GM19324 (cell line): Measurements from ENCODE around the gene TXN.
"Not testable (repeated sequence)": the region's sequence is repeated elsewhere in the genome, so short reads cannot be mapped to it uniquely, and the experiment has no call there.

ENCODE experiments used
- ATAC-seq: cut with Tn5 transposase; IDR thresholded peaks from one replicate; pipeline ENCODE4 v1.9.1; 2021; ENCODE audit warnings: mild to moderate bottlenecking, moderate library complexity; ENCODE audit not compliant: unreplicated experiment, low FRiP score

TXN gene

DNA sequence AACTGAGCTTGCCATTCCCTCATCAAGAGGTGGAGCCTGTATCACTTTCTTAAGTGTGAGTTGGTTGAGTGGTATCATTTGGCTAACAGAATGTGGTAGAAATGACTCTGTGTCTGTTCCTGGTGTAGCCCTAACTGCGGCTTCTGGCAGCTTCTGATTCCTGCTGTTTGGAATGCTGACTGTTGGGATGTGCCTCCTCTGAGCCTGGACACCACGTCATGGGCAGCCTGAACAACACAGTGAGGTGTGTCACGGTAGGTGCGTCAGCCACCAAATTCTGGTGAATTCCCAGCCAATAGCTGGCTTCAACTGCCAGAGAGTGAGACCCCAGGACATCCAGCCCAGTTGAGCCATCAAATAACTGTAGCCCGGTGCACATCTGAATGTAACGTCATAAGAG is 42.2 kb downstream of the TXN start:
- ATAC-seq: no peak

DNA sequence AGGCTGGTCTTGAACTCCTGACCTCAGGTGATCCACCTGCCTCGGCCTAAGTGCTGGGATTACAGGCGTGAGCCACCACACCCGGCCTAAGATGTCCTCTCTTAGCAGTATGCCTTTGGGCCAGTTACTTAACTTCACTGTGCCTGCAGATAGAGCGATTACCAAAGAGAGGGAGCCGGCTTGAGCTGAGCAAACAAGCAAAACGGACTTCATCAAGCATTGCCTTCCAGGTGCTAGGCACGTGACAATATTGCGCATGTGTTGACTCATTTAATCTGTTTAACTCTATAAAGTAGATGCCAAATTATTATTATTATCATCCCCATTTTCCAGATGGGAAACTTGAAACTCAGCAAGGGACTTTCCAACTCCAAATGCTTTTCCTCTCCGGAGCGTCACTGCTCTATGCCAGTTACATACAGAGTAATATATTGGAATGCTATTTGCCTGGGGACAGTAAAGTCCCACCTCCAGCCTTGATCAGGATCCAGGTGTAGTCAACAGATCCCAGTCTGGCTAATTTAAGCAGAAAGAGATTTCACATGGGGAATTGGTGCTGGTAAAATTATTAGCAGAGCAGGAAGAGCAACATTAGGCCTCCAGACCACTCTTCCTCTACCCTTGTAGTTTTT is 42.8 kb downstream of the TXN start:
- no peak for ATAC-seq

DNA sequence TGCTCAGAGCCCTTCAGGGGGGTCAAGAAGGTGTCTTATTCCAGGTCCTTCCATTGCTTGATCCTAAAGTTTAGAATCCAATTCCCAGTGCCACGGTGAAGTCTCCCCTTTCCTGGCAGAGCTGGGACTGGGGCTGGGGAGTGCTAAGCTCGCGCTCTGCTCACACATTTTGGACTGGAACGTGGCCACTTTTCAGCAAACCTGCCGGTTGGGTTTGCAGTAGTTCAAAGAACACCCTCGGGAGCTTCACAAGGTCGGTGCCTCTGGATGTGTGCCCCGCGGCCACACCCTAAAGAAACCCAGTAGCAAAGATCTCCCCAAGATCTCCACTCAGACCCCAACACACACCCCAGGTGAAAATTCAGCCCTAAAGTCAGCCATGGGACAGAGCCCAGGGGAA is 48.3 kb downstream of the TXN start, which contains the start of gene C9orf152:
TSS of gene C9orf152 (minus strand) at position 129 of the 400 bp plus-strand sequence. CDS start 580 bp downstream, outside the sequence.
- ATAC-seq: no peak

DNA sequence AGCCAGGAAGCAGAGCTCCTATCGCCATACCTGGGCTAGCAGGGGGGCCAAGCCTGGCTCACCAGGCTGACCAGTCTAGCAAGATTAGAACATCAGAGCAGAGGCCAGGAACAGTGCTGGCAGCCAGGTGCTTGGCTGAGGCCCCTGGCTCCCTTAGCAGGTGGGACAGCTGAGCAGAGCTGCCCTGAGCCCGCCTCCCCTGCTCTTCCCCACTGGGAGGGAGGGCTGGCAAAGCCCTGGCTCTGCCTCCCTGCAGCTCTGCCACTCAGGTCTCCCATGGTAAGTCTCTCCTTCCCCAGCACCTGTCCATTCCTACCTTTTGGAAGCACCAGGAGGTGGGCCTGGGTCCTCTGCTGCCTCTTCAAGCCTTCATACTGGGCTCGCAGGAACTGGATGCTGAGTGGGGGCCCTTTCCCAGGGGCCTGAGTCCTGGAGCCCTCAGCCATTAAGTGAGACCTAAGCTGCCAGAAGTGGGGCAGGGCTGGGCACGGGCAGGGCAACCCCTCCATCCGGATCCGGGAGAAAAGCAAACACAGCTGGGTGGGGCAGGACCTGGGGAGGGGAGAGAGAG is 49.2 kb downstream of the TXN start:
- ATAC-seq: no peak

DNA sequence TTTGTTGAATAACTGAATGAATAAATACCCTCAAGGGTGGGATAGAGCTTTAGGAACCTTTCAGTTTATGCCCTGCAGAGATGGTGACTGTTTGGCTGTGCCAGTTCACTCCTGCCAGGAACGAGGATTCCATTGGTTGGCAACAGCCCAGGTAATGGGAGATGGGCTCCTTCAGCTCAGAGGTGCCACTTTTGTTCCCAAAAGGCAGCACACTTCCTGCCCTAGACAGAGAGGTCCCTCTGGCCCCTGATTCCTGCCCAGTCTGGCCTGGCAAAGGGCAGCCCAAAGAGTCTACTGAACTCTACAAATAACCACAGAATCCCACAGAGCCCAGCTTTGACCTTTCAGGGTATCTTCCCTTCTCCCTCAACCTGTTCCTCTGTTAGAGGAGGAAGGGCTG is 49.9 kb downstream of the TXN start:
- ATAC-seq: no peak

DNA sequence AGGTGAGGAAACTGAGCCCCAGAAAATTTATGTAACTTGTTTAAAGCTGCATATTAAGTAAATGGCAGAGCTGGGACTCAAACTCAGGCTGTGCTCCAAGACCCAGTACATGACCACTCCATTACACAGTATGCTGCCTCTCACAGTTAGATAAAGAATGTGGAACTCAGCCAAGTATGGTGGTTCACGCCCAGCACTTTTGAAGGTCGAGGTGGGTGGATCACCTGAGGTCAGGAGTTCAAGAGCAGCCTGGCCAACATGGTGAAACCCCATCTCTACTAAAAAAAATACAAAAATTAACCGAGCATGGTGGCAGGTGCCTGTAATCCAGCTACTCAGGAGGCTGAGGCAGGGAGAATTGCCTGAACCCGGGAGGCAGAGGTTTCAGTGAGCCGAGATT is 50.7 kb downstream of the TXN start:
- not testable (repeated sequence) for ATAC-seq

DNA sequence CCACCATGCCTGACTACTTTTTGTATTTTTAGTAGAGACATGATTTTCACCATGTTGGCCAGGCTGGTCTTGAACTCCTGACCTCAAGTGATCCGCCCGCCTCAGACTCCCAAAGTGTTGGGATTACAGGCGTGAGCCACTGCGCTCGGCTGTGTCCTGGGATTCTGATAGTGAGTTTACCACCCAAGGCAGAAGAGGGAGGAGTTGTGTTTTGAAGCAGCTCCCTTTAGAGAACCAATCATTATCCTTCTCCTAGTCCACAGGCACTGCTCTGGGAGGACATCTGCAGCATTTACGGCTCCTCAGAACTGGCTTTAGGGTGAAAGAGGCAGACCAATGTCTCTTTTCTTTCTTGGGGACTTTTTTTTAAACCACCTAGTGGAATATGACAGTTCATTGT is 54.1 kb downstream of the TXN start:
- no peak for ATAC-seq

DNA sequence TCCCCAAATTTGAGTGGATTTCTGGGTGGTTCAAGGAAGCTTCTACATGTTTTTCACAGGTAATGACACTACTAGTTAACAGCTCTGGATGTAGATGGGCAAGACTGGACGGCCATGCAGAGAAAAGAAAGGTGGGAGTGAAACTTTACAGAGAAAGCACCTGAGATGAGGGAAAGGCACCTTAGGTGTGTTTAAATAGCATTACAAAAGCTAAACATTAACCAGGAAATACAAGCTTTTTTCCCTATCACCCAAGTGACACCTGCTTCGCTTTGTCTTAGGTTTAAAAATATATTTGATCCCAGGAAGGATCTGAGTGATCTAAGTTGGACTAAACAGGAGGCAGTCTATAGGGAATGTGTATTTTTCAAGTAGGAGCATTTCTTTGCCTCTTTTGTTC is 56.7 kb downstream of the TXN start:
- ATAC-seq: no peak

DNA sequence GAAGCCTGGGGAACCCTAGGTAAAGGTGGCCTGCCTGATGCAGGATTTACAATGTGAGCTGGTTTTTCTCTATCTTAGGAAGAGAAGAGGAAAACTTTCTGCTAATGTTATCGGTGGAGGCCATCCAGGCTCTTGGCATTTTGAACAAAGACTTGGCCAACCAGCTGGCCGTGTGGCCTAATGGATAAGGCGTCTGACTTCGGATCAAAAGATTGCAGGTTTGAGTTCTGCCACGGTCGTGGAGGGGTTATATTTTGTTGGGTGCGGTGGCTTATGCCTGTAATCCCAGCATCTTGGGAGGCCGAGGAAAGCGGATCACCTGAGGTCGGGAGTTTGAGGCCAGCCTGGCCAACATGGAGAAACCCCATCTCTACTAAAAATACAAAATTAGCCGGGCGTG is 58.0 kb downstream of the TXN start:
- ATAC-seq: no peak

DNA sequence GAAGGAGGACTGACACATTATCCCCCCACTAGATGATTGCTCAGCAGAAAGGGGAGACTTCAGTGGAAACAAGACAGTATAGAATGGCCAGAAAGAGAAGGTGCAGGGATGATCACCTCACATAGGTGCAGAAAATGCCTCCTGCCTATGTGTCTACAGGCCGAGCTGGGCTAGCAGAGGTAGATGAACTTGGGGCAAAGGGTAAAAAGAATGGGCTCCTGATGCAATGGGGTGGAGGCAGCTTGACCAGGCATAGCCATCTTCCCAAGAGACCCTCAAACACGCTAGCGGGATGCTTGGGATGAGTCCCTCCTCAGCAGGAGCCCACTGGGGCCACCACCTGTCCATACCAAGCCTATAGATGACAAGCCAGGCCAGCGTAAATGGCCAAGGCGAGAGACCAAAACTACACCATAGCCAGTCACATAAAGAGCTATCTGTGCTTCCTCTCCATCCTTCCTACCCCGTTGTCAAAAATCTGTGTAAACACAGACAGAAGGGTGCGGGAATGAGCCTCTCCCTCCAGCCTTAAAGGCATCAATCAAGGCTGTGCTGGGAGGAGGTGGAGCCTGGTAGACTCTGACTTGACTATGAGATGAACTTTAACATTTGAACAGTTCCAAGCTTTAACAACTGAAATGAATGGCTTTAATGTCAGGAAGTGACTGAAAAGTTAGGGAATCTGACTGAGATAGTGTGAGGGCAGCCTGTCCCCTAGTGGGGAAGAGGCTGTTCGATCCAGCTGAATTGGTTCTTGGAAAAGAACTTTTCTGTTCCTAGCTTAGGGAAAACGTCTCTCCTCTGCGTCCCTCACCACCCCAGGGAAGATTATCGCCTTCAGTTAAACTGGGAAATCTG is 58.7 kb downstream of the TXN start:
- no peak for ATAC-seq

DNA sequence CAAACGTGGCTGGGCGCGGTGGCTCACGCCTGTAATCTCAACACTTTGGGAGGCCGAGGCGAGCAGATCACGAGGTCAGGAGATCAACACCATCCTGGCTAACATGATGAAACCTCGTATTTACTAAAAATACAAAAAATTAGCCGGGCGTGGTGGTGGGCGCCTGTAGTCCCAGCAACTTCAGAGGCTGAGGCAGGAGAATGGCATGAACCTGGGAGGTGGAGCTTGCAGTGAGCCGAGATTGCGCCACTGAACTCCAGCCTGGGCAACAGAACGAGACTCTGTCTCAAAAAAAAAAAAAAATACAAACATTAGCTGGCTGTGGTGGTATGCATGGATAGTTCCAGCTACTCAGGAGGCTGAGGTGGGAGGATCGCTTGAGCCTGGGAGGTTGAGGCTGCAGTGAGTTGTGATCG is 60.2 kb downstream of the TXN start:
- not testable (repeated sequence) for ATAC-seq
